HG03575 (cell line): ENCODE data around the gene PINLYP.
"Not testable (repeated sequence)": the region's sequence is repeated elsewhere in the genome, so short reads cannot be mapped to it uniquely, and the experiment has no call there.

ENCODE experiments used
- ATAC-seq: cut with Tn5 transposase; IDR thresholded peaks from one replicate; pipeline ENCODE4 v1.9.1; 2021; ENCODE audit not compliant: unreplicated experiment, insufficient number of reproducible peaks, low FRiP score; ENCODE audit errors: extremely low read depth

PINLYP gene

GRCh38 chr19:43546581-43546980 lies 29.0 kb upstream of the PINLYP start:
- no peak for ATAC-seq

DNA sequence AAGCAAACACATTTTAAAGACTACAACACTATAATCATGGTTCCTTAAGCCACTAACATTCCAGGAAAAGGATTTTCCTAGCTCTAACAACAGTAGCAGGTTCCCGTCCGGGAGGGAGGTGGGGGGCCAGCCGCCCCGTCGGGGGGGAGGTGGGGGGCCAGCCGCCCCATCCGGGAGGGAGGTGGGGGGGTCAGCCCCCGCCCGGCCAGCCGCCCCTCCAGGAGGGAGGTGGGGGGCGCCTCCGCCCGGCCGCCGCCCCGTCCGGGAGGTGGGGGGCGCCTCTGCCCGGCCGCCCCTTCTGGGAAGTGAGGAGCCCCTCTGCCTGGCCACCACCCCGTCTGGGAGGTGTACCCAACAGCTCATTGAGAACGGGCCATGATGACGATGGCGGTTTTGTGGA lies 27.7 kb upstream of the PINLYP start:
- not testable (repeated sequence) for ATAC-seq

GRCh38 chr19:43548706-43549105 lies 26.9 kb upstream of the PINLYP start:
- ATAC-seq: no peak

- no peak for ATAC-seq
These were observed 24.0 kb upstream of the PINLYP start for GRCh38 chr19:43551399-43552197.

GRCh38 chr19:43552198-43552450 lies 23.5 kb upstream of the PINLYP start:
- ATAC-seq: no peak

GRCh38 chr19:43552616-43553015 lies 23.0 kb upstream of the PINLYP start:
- no peak for ATAC-seq

- no peak for ATAC-seq
These were observed 21.9 kb upstream of the PINLYP start for GRCh38 chr19:43553656-43554055.

DNA sequence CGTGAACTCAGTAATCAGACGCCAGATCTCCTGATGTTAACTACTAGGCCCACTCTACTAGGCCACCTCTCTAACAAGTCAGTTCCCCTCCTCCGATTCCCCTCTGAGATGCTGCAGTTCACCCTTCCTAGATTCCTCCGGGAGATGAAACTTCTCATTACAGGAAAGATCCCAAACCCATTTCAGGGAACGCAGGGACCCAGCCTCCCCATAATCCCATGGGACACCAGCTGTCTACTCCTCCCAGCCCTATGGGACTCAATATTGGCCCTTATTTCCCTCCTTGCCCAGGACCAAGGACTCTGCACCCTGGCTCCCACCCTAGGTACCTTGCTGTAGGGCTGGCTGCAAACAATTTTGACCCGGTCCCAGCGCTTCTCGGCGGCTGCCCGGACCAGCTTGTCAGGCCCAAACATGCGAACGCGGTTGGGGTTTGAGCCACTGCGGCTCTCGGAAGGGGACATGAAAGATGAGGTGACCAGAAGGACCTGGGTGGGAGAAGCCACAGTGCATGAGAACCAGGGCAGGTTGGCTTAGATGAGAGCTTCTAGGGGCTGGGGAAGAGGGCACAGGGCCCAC lies 21.2 kb upstream of the PINLYP start:
- ATAC-seq: no peak

DNA sequence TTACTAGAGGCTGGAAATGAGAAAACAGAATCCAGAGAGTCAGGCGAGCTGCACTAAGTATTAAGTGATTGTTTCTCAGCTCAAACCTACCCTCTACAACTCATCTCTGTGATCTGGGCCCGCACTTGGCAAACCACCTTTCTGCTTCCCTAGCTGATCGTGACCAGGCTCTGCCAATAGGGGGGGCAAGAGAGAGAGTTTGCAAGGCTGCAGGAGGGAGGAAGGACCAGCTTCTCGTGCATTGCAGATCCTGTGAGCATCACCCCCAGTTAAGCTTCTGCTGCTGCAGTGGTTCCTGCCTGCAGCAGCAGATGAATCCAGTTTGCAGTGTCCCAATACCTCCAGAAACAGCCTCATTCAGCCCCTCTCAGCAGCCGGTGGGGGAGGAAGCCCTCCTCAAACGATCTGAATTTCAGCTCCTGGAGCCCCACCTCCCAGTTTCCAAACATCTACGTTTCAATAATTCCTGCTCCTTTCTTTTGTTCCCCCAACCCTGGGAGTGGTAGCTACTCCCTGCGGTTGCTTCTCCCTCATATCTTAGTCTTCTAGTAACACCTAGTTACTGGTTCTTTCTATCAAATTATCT lies 20.3 kb upstream of the PINLYP start:
- ATAC-seq: no peak

- no peak for ATAC-seq
These were observed 14.9 kb upstream of the PINLYP start for GRCh38 chr19:43560687-43561086.

DNA sequence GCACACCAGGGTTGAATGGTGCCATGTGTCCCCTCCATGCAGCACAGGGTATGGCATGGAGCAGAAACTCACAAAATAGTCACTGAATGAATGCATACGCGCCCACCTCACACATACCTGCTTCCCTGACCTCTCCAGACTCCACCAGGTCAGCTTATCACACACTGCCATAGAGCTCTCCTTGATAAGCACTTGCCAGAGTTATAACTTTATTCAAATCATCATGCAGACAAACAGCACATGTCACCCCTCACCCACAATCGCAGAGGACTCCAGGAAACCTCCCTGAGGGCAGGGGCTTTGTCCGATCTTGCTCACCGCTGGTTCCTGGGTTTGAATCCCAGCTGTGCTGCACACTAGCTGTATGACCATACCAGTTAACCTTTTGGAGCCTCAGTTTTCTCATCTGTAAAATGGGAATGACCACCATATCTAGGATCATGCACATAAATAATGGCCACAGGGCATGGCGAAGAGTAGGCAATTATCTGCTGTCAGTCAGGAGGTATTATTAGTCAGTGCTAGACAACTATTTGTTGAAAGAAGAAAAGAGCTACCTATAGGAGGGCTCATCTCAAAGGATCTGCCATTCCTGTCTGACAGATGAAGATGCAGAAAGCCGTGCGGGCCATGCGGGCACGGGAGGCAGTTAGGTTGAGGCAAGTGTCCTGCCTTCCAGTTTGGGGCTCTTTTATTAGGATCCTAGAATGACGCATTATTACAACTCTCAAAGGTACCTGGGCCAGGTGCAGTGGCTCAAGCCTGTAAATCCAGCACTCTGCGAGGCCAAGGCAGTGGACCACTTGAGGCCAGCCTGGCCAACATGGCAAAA lies 14.2 kb upstream of the PINLYP start:
- no peak for ATAC-seq

DNA sequence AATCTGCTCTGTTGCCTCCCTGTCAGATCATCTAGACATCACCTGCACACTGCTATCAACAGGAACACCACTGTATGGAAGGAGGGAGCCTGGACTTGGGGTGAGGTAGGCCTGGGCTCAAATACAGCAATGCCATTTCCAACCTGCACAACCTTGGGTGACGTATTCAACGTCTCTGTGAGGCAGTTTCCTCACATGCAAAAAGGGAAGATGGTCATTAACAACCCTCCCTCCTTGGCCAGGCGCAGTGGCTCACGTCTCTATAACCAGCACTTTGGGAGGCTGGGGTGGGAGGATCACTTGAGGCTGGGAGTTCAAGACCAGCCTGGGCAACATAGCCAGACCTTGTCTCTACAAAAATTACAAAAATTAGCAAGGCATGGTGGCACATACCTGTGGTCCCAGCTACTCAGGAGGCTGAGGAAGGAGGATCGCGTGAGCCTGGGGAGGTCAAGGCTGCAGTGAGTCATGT lies 13.3 kb upstream of the PINLYP start:
- ATAC-seq: no peak

- ATAC-seq: no peak
These were observed 12.8 kb upstream of the PINLYP start for GRCh38 chr19:43562698-43563241.

DNA sequence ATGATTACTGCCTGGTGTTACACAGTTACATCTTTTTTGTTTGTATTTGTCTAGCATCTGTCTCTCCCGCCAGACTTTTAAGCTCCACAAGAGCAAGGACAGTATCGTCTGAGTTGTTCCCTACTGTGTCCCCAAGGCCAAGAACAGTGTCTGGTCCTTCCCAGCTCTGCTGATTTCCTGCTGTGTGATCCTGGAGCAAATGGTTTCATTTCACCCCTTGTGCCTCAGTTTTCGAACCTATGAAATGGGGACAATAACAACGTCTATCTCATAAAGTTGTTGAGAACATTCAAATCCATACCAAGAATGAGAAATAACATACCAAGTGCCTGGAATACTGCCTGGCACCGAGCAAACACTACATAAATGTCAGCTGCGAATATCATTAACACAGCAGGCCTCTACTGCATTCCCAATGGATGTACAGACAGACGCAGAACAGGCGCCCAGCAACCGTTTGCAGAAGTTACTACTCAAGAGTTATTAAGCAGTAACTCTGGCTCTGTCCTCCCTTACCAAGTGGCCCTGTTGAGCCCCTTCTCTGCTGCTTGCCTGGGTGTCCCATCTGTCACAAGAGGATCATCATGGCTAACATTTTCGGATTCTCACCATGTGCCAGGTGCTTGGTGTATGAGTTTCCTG lies 11.7 kb upstream of the PINLYP start:
- ATAC-seq: no peak

- no peak for ATAC-seq
These were observed 10.8 kb upstream of the PINLYP start for GRCh38 chr19:43564800-43565199.

GRCh38 chr19:43569657-43570056 lies 5.9 kb upstream of the PINLYP start:
- no peak for ATAC-seq

GRCh38 chr19:43570174-43570791 lies 5.3 kb upstream of the PINLYP start:
- ATAC-seq: no peak

GRCh38 chr19:43572171-43572588 lies 3.4 kb upstream of the PINLYP start:
- ATAC-seq: no peak
